T-helper 1 cell (primary cell): ENCODE data around the gene LDHD.

Experiments
- DNase-seq, 5 donors: peaks; one replicate each; pipeline ENCODE4 v3.0.0-alpha.2; 2012 to 2020

The LDHD gene

GRCh38 chr16:75079346-75079926, 37.1 kb downstream of the LDHD start:
- DNase-seq, result no peak

GRCh38 chr16:75078886-75079285, 37.7 kb downstream of the LDHD start:
- no peak for DNase-seq

DNA sequence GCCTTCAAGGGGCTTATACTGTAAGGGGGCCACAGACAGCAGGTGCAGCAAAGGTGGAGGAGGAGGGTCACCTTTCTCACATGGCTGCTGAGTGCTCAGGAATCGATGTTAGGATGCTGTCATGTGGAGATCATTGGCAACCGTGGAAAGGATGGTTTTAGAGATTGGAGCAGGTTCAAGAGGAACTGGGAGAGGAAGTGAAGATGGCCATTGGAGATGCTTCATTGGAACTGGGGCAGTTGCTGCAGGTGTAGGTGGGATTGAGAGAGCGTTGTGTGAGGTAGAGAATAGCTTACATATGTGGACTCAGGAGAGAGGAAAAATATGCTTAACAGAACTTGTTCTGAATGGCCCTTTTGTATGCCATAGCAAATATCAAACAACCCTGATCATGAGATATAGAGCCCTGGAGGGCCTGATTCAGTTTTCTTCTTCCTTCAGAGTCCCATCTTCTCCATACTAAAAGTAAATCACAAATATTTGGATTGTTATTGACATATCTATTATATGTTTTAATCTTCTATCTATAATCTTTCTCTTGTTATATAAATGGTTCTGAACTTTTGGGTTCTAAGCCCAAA, 40.8 kb downstream of the LDHD start:
- DNase-seq, result no peak

DNA sequence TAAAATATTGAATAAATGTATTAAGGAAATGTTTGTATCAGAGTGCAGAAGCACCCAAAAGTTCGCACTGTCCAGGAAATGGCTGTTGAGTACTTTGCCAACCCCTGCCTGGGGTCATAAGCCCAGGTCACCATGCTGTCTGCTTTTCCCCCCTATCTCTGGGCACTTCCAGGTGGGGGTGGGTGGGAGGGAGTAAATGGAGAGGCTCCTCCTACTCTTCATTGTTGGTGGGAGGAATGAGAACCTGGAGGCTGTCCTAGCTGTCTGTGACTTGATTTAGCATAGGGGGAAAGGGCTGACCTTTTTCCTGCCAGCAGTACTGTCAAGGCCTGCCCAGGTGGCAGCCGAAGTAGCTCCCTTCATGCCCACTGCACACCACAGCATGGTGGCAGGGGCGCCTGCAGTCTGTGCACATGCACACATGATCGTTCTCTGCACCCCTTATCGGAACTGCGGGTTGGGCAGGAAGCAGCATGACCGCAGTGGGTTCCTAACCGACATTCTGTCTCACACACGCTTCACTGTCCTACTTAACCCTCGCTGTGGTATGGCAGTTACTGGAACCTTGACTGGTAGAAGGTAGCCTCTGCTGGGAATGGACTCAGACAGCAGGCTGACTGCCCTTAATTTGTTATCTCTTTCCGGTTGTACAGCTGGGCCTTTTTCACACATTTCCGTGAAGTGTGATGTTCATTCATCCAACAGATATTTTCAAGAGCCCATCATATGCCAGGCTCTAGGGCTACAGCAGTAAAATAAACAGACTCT, 41.5 kb downstream of the LDHD start:
- peak; percentile 38 to 99 (median 66) for DNase-seq

DNA sequence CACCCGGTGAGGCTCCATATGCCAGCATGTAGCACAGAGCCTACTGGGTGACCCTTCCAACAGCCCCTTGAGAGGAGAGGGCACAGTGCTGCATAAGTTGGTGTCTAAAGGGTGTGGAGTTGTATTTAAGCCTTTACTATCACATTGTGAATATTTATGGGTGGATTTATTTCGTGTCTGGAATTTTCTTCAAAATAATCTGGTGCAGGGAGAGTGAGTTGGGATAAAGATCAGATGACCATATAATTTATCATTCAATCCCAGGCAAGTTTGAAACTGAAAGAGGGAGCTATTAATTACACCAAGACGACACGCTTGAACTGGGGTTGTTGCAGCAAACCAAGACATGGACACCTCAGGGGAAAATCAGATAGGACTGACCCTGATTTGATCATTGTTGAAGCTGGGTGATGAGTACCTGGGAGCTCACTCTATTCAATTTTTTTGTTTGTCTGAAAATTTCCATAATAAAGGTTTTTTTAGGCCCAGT, 42.2 kb downstream of the LDHD start:
- no peak for DNase-seq

GRCh38 chr16:75073545-75074303, 42.9 kb downstream of the LDHD start:
- DNase-seq, result no peak

GRCh38 chr16:75072239-75072947, 44.2 kb downstream of the LDHD start:
- no peak for DNase-seq

DNA sequence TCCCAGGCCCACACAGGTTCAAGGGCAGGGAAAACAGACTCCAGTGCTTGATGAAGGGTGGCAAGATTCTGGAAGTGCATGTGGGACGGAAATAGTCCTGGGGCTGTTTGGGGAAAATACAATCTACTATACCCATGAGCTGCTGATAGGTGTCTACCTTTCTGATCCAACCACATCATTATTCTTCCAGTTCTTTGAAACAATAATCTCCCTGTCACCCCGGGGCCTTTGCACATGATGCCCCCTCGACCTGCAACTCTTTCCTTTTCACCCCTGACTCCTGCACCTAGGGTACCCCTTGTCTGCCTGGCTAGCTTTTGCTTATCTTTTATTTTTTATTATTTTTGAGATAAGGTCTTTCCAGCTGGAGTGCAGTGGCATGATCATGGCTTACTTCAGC, 45.0 kb downstream of the LDHD start:
- no peak for DNase-seq

- no peak for DNase-seq
Measured at GRCh38 chr16:75070012-75070841, 46.4 kb downstream of the LDHD start.

DNA sequence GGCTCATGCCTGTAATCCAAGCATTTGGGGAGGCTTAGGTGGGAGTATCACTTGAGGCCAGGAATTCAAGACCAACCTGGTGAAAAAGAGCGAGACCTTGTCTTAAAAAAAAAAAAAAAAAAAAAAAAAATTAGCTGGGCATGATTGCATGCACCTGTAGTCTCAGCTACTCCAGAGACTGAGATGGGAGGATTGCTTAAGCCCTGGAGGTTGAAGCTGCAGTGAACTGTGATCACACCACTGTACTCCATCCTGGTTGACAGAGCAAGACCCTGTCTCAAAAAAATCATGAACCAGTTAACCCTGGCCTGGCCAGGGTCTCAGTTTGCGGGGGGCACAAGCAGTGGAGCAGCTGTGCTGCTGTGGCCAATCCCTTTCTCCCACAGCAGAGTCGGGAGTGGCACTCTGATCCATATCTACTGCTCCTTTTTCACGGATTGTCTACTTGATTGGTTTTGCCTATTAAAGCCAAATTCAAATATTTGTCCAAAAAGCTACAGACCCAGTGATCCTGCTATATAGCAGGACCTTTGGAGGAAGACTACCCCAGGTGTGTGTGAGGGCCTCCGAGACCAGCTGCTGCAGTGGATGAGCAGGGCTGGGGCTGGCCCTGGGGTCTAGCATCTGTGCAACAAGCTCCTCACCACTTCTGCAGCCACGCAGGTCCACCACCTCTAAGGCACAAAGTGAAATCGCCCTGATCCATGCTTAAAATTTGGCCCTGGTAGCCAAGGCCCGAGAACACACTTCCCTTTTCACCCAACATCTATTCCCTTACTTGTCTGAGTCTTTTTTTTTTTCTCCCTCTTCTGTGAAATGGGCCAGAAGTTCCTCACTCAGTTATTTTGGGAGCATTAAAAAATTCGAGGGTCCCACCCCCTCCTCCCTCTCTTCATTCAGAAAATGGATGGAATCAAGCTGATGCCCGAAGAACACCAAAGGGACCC, 48.2 kb downstream of the LDHD start:
- no peak for DNase-seq

DNA sequence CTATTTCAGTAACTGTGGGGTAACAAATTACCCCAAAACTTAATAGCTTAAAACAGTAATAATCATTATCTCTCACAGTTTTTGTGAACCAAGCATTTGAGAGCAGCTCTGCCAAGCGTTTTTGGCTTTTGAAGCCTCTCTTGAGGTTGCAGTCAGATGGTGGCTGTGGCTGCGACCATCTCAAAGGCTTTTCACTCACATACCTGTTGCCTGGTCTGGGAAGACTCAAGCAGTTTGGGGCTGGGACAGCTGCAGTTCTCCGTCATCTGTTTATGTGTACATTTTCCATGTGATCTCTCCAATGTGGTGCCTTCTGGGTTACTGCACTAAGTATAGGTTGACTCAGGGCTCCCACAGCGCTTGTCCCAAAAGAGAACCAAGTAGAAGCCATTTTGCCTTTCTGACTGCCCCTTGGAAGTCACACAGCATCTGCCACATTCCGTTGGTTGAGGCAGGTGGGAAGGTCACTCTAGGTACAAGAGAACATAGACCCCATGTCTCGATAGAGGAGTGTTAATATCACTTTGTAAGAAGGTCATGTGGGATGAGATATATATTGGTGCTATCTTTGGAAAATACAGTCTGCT, 49.6 kb downstream of the LDHD start:
- DNase-seq, result no peak

DNA sequence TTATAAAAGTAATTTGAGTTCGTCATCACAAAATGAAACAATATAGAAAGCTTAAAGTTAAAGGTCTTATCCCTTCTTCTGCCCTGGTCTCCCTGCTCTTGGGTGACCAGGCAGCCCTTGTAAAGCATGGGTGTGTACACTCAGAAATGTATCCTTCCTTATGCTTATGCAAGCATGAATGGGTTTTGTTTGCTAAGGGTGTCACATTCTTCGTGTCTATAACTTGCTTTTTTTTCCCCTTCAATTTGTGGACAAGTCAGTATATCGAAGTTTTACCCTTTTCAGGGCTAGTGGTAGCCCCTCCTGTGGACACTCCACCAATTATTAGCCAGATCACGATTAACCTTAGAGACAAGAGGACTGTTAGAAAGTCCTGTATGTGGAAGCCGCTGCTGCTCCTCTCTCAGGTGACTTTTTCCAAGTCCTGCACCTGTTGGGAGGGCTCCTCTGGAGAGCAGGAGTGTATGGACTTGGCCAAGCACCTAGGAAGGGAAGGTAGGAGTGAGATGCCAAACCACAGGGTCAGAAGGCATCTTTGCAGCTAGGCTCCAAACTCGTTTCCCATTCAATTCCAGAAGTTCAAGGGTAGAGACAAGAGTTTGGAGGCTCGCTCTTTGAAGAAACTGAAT, 50.9 kb downstream of the LDHD start:
- no peak for DNase-seq

DNA sequence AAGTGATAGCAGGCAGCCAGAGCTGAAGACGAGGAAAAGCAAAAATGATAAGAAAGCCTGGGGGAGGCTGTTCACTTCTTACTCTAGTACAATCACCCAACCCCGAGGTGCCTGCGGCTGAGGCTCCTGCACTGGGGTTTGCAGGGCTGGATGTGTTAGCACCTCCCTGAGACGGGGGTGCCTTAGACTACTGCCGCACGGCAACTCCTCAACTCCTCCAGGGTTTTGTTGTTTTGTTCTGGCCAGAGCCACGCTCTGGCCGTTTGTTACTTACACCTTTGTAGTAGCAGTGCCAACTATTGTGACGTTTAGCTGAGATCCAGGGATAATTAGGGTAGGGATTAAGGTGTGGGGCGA, 51.5 kb downstream of the LDHD start:
- peak in 1 of 5 donors; percentile 42 for DNase-seq

- peak in 1 of 5 donors; percentile 57 for DNase-seq
Measured at GRCh38 chr16:75064403-75065148, 52.0 kb downstream of the LDHD start.

DNA sequence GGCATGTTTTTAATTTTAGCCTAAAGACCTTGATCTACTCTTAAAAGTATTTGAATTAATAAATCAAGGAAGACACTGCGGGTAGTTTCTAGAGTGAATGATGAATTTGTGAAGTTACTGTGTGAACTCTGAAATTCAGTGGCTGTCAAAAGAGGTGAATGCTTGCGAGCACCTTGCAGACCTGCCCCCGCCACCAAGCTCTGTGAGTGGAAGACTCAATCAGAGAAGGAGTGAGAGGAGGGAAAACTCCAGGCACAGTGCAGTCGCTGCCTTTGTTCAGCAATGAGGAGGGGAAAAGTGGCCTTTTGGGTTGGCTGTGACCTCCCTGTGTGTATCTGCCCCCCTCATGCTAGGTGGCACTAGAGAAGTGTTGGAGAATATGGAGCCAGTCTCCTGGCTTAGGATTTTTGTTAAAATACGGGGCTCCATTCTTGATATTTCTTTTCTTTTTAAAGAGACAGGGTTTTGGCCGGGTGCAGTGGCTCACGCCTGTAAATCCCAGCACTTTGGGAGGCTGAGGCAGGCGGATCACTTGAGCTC, 53.0 kb downstream of the LDHD start:
- no peak for DNase-seq

- DNase-seq, result no peak
Measured at GRCh38 chr16:75062976-75063346, 53.6 kb downstream of the LDHD start.

- DNase-seq, result no peak
Measured at GRCh38 chr16:75062135-75062975, 54.2 kb downstream of the LDHD start.
